ENCODE results near the gene SMIM28. TPM values are rescaled to one million over a fixed set of nuclear protein-coding genes. Genes with fewer than 3 reads are reported as not detected.
A peak's percentile ranks its signal among the peaks of the same experiment; 100 is the strongest.

SMIM28 gene
- total RNA-seq, 1 donor from 2014 or later: not detected

DNA sequence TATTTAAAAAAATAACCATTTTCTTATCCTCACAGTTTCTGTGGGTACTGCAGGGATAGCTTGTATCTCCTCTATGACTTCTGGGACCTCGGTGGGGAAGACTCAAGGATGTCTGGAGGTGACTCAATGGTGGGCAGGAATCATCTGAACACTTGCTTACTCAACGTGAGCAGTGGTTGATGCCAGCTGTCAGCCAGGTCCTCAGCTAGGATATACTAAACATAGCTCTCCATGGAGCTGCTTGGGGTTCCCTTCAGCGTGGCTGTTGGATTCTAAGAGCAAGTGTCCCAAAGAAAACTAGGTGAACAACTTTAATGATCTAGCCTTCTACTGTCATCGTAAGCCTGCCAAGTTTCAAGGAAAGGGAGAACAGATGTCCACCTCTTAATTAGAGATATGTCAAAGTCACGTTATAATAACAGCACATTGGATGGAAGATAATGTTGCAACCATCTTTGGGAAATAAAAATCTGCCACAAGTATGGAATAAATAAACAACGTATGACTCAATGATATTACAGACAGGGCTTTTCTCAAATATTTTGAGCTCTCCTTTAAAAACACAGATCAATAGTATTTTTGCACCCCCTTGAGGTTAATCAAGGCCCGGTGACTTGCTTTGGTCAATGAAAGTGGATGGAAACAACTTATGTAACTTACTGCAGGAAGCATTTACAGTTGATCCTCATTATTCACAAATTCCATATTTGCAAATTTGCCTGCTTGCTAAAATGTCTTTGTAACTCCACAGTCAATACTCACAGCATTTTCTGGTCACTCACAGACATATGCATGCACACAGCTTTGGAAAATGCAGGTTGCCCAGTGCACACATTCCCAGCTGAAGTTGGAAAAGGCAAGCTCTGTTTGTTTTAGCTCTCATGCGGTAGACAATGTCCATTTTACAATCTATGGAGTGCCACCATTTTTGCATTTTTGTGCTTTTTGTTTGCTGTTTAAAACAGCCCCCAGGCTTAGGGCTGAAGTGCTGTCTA is 19.7 kb downstream of the SMIM28 start:
- Histone ChIP-seq H3K9me3 (no peaks in the 10 kb centered on the region), H3K36me3 (no peaks in the 10 kb centered on the region), H3K4me1 (no peaks in the 10 kb centered on the region), H3K27ac (no peak overlapping the region), H3K27me3 (no peaks in the 10 kb centered on the region), H3K4me3 (no peak overlapping the region)
- TF ChIP-seq, protein P1, sequence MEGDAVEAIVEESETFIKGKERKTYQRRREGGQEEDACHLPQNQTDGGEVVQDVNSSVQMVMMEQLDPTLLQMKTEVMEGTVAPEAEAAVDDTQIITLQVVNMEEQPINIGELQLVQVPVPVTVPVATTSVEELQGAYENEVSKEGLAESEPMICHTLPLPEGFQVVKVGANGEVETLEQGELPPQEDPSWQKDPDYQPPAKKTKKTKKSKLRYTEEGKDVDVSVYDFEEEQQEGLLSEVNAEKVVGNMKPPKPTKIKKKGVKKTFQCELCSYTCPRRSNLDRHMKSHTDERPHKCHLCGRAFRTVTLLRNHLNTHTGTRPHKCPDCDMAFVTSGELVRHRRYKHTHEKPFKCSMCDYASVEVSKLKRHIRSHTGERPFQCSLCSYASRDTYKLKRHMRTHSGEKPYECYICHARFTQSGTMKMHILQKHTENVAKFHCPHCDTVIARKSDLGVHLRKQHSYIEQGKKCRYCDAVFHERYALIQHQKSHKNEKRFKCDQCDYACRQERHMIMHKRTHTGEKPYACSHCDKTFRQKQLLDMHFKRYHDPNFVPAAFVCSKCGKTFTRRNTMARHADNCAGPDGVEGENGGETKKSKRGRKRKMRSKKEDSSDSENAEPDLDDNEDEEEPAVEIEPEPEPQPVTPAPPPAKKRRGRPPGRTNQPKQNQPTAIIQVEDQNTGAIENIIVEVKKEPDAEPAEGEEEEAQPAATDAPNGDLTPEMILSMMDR (IDR thresholded peaks at IDR 0.05): no peak
- no peak for DNase-seq (ENCODE audit: low spot score in 2 of 2)
- intact Hi-C loops (cut with DNase I): no loop called here

GRCh38 chr6:138400326-138400725 is 22.6 kb downstream of the SMIM28 start:
- no peak for DNase-seq (ENCODE audit: low spot score in 2 of 2)
- Histone ChIP-seq H3K4me1 (peaks cover 0 to 5% of the 10 kb centered on the region in 2 donors), H3K4me3 (no peak overlapping the region), H3K36me3 (no peaks in the 10 kb centered on the region), H3K27me3 (no peaks in the 10 kb centered on the region), H3K9me3 (no peaks in the 10 kb centered on the region), H3K27ac (no peak overlapping the region)
- TF ChIP-seq, protein P1 (IDR thresholded peaks at IDR 0.05): no peak
- intact Hi-C loops (cut with DNase I): loop anchor here (5.0 to 10.0 kb wide), 3 partner anchors 293 to 536 kb away; partner anchors contain the start of genes CCDC28A, PERP and TNFAIP3

DNA sequence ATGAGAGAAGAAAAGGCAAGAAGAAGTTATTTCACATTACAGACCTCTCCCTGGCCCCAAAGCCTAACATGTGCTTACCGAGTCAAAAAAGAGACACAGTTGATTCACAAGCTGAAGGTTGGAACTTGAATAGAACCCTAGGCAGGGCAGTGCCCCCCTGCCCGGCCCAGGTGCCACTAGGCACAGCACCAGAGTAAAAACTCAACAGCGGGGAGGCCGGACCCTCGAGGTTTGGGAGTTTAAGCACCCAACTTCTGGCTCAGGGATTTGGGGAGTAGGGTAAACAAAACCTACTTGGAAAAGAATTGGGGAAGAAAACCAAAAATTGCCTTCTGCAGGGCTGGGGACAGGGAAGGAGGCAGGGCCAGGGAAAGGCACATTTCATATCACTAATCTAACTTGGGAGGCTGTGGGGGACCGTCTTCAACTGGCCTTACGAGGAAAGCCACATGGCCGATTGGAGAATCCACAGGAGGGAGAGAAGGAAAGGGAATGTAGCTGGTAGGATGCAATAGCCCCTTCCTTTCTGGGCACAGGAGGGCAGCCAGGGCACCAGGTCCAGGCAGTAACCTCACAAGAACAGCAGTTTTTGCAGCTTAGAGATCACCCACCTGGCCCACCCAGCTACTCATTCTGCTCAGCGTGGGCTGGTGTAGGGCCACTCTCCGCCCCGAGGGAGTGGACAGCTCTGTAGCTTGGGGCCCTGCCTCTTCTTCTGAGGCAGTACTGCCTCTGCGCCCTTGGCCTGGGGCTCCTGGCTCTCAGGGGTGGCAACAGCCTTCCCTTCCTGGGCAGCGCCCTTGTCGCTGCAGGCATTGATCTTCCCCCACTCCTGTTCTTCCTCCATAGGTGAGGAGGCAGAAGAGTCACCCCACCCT is 24.5 kb downstream of the SMIM28 start:
- intact Hi-C loops (cut with DNase I): loop anchor here (5.0 to 10.0 kb wide), 3 partner anchors 295 to 537 kb away; partner anchors contain the start of genes CCDC28A, PERP and TNFAIP3
- Histone ChIP-seq H3K27me3 (no peaks in the 10 kb centered on the region), H3K9me3 (no peaks in the 10 kb centered on the region), H3K27ac (no peak overlapping the region), H3K36me3 (peaks cover 8 to 14% of the 10 kb centered on the region in 2 donors), H3K4me3 (no peak overlapping the region), H3K4me1 (peaks cover 0 to 5% of the 10 kb centered on the region in 2 donors)
- no peak for DNase-seq (ENCODE audit: low spot score in 2 of 2)
- TF ChIP-seq, protein P1 (IDR thresholded peaks at IDR 0.05): no peak

DNA sequence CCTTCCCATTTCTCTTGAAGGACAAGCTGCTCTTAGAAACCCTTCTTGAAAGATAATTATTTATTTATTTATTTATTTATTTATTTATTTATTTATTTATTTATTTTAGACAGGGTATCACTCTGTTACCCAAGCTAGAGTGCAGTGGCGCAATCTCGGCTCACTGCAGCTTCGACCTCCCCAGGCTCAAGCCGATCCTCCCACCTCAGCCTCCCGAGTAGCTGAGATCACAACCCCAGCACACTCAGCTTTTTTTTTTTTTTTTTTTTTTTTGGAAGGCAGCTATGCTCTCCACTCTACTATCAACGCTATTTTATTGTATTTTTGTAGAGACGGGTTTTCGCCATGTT is 25.1 kb downstream of the SMIM28 start:
- Histone ChIP-seq H3K4me1 (peaks cover 0 to 5% of the 10 kb centered on the region in 2 donors), H3K36me3 (peaks cover 14 to 19% of the 10 kb centered on the region in 2 donors), H3K27ac (peak overlapping the region in 1 of 2 donors; percentile 95), H3K27me3 (no peaks in the 10 kb centered on the region), H3K4me3 (peak overlapping the region in 1 of 2 donors; percentile 68), H3K9me3 (no peaks in the 10 kb centered on the region)
- TF ChIP-seq, protein P1 (IDR thresholded peaks at IDR 0.05): no peak
- intact Hi-C loops (cut with DNase I): loop anchor here (5.0 to 10.0 kb wide), 3 partner anchors 296 to 538 kb away; partner anchors contain the start of genes CCDC28A, PERP and TNFAIP3
- no peak for DNase-seq (ENCODE audit: low spot score in 2 of 2)

GRCh38 chr6:138403324-138403800 is 25.7 kb downstream of the SMIM28 start:
- H3K9me3 ChIP-seq: no peaks in the 10 kb centered on the region
- H3K27me3 ChIP-seq: no peaks in the 10 kb centered on the region
- DNase-seq (ENCODE audit: low spot score in 2 of 2): no peak
- peak overlapping the region; percentile 68 to 93 for H3K4me3 ChIP-seq
- peaks cover 20 to 24% of the 10 kb centered on the region in 2 donors for H3K36me3 ChIP-seq
- peak overlapping the region; percentile 91 to 95 for H3K27ac ChIP-seq
- peaks cover 0 to 5% of the 10 kb centered on the region in 2 donors for H3K4me1 ChIP-seq
- intact Hi-C loops (cut with DNase I): loop anchor here (5.0 to 10.0 kb wide), 3 partner anchors 296 to 539 kb away; partner anchors contain the start of genes CCDC28A, PERP and TNFAIP3
- TF ChIP-seq, protein P1 (IDR thresholded peaks at IDR 0.05): peak in 2 of 3 experiments; percentile 20 to 34

All from ascending aorta (tissue), 2 donors.